ENCODE measurements around the gene ZSWIM5. TPM values are rescaled to one million over a fixed set of nuclear protein-coding genes. Genes with fewer than 3 reads are reported as not detected.
"Not testable (repeated sequence)": the region's sequence is repeated elsewhere in the genome, so short reads cannot be mapped to it uniquely, and the experiment has no call there.

ZSWIM5 gene
- total RNA-seq, 1 donor = 0.43 TPM

GRCh38 chr1:44995467-44996238, 210.8 kb downstream of the ZSWIM5 start:
- no peak for DNase-seq (ENCODE audit: low read depth)
- no peak overlapping the region for H3K4me3 ChIP-seq (ENCODE audit: low read depth, low read length)
- no peak for TF ChIP-seq CTCF (IDR thresholded peaks at IDR 0.05; ENCODE audit: insufficient read depth, low read depth, low read length)

GRCh38 chr1:44994309-44994898, 212.0 kb downstream of the ZSWIM5 start:
- DNase-seq (ENCODE audit: low read depth) = no peak
- TF ChIP-seq CTCF (IDR thresholded peaks at IDR 0.05; ENCODE audit: insufficient read depth, low read depth, low read length) = no peak
- no peak overlapping the region for H3K4me3 ChIP-seq (ENCODE audit: low read depth, low read length)

- no peak for TF ChIP-seq CTCF (IDR thresholded peaks at IDR 0.05; ENCODE audit: insufficient read depth, low read depth, low read length)
- DNase-seq (ENCODE audit: low read depth) = no peak
- no peak overlapping the region for H3K4me3 ChIP-seq (ENCODE audit: low read depth, low read length)
Measured at GRCh38 chr1:44988531-44989156, 217.8 kb downstream of the ZSWIM5 start.

- no peak for TF ChIP-seq CTCF (IDR thresholded peaks at IDR 0.05; ENCODE audit: insufficient read depth, low read depth, low read length)
- peak overlapping the region; percentile 85 for H3K4me3 ChIP-seq (ENCODE audit: low read depth, low read length)
- peak; percentile 69 for DNase-seq (ENCODE audit: low read depth)
Measured at GRCh38 chr1:44985747-44986359, 220.6 kb downstream of the ZSWIM5 start.

- not testable (repeated sequence) for DNase-seq (ENCODE audit: low read depth); H3K4me3 ChIP-seq (ENCODE audit: low read depth, low read length)
Measured at GRCh38 chr1:44977372-44977771, 229.0 kb downstream of the ZSWIM5 start.

- DNase-seq (ENCODE audit: low read depth) = no peak
- no peak for TF ChIP-seq CTCF (IDR thresholded peaks at IDR 0.05; ENCODE audit: insufficient read depth, low read depth, low read length)
- no peak overlapping the region for H3K4me3 ChIP-seq (ENCODE audit: low read depth, low read length)
Measured at GRCh38 chr1:44976252-44976651, 230.2 kb downstream of the ZSWIM5 start.

- TF ChIP-seq CTCF (IDR thresholded peaks at IDR 0.05; ENCODE audit: insufficient read depth, low read depth, low read length) = no peak
- DNase-seq (ENCODE audit: low read depth) = no peak
- H3K4me3 ChIP-seq (ENCODE audit: low read depth, low read length) = no peak overlapping the region
Measured at GRCh38 chr1:44973645-44974044, 232.8 kb downstream of the ZSWIM5 start.

All from fibroblast of villous mesenchyme (primary cell).